RWPE1 (cell line): ENCODE measurements around the gene OSBPL8.
A peak's percentile ranks its signal among the peaks of the same experiment; 100 is the strongest.

Source experiments
- CTCF ChIA-PET: fragments of 350-600 bp; sonication (Branson Sonifier 250); formaldehyde crosslinking; extraction: SDS; loops from one replicate; lab custom pipeline; 2021; lab: Yijun Ruan, JAX
- POLR2A ChIA-PET: fragments of 400-600 bp; formaldehyde crosslinking; extraction: SDS; loops from one replicate; lab custom pipeline; 2020; ENCODE audit warnings: antibody characterized with exemption; ENCODE audit not compliant: low non-redundant PET; lab: Yijun Ruan, JAX
- DNase-seq: peaks from one replicate; pipeline ENCODE4 v3.0.0; 2012; ENCODE audit warnings: low spot score
- H3K27ac ChIP-seq: fragments of 450-650 bp; 2 replicates; pipeline ENCODE4 v1.5.1; 2017
- CTCF ChIP-seq: fragments of 450-650 bp; conservative IDR thresholded peaks from 2 replicates; pipeline ENCODE4 v1.5.1; 2017; ENCODE audit warnings: low read depth, mild to moderate bottlenecking

The OSBPL8 gene

DNA sequence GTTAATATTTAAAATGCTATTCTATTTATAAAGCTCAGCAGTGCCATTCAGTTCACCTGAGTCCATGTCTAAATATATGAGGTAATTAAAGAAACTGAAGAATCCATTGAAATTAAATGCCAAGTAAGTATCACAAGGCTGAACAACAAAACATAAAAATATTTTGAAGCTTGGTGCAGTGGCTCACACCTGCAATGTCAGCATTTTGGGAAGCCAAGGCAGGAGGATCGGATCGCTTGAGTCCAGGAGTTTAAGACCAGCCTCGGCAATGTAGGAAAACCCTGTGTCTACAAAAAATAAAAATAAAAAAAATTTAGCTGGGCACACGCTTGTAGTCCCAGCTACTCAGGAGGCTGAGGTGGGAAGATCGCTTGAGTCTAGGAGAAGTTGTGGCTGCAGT, 101.8 kb downstream of the OSBPL8 start:
- TF ChIP-seq CTCF = no peak
- ChIA-PET CTCF (no interaction called here), POLR2A (no interaction called here)
- no peak overlapping the region for H3K27ac ChIP-seq
- no peak for DNase-seq

GRCh38 chr12:76457010-76457409, 102.6 kb downstream of the OSBPL8 start:
- no peak for TF ChIP-seq CTCF
- DNase-seq = no peak
- H3K27ac ChIP-seq = no peak overlapping the region
- ChIA-PET POLR2A (no interaction called here), CTCF (interaction anchor here (0.6 to 1.2 kb wide), 4 partner anchors 110 to 929 kb away, joined by 3 to 4 read pairs (median 3); partner anchors contain the start of gene BBS10)

DNA sequence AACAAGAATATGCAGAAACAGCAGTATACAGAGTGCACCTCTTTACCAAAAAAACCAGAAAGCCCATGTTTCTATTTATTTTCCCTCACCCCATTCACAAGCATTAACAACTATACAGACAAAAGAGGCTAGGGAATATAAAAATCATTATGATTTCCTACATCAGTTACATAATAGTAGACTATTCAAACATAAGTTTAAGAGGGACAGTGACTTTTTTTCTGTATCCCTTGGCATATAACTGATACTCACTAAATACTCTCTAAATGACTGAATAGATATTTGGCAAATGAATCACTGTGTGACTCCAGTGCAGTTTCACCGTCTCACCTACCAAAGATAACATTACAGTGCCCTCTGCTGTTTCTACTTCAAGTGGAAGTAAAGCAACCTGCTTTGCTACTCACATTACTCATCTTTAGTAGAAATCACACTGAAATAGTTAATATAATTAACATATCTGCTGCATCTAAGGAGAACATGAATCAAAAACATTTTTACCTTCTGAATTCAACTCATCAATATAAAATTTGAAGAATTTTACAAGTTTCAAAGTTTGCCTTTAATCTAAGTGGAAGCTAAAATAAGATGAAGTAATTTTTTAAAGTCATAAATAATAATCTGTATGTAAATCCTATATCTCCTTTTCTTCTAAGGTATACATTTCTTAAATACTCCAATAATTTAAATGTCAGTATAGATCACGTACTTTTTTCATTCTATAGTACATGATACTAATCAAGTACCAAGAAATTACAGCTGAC, 103.8 kb downstream of the OSBPL8 start:
- no peak overlapping the region for H3K27ac ChIP-seq
- ChIA-PET CTCF (interaction anchor here (0.5 to 1.3 kb wide), 11 partner anchors 12 to 833 kb away, joined by 3 to 6 read pairs (median 3); partner anchors contain the start of gene BBS10), POLR2A (no interaction called here)
- DNase-seq = peak; percentile 75
- peak; percentile 76 for TF ChIP-seq CTCF

- no peak for TF ChIP-seq CTCF
- CTCF ChIA-PET = no interaction called here
- no peak for DNase-seq
- POLR2A ChIA-PET = no interaction called here
- no peak overlapping the region for H3K27ac ChIP-seq
These were observed 108.0 kb downstream of the OSBPL8 start for GRCh38 chr12:76451528-76451927.

GRCh38 chr12:76450690-76451089, 108.9 kb downstream of the OSBPL8 start:
- peak; percentile 78 for DNase-seq
- no peak overlapping the region for H3K27ac ChIP-seq
- CTCF ChIA-PET = interaction anchor here (0.6 kb wide), 1 partner anchor 133 kb away, joined by 3 read pairs; no protein-coding TSS in a partner anchor
- POLR2A ChIA-PET = no interaction called here
- no peak for TF ChIP-seq CTCF

GRCh38 chr12:76449993-76450392, 109.6 kb downstream of the OSBPL8 start:
- DNase-seq = no peak
- no peak for TF ChIP-seq CTCF
- ChIA-PET CTCF (interaction anchor here (0.7 kb wide), 1 partner anchor 19 kb away, joined by 3 read pairs; no protein-coding TSS in a partner anchor), POLR2A (no interaction called here)
- H3K27ac ChIP-seq = no peak overlapping the region
